ENCODE data around the gene KLHL30. TPM values are rescaled to one million over a fixed set of nuclear protein-coding genes. Genes with fewer than 3 reads are reported as not detected.

KLHL30 gene
- total and polyA plus RNA-seq, 2 experiments from 2014 or later, result 0.07 TPM; not detected in 1

- TF ChIP-seq, protein P1, sequence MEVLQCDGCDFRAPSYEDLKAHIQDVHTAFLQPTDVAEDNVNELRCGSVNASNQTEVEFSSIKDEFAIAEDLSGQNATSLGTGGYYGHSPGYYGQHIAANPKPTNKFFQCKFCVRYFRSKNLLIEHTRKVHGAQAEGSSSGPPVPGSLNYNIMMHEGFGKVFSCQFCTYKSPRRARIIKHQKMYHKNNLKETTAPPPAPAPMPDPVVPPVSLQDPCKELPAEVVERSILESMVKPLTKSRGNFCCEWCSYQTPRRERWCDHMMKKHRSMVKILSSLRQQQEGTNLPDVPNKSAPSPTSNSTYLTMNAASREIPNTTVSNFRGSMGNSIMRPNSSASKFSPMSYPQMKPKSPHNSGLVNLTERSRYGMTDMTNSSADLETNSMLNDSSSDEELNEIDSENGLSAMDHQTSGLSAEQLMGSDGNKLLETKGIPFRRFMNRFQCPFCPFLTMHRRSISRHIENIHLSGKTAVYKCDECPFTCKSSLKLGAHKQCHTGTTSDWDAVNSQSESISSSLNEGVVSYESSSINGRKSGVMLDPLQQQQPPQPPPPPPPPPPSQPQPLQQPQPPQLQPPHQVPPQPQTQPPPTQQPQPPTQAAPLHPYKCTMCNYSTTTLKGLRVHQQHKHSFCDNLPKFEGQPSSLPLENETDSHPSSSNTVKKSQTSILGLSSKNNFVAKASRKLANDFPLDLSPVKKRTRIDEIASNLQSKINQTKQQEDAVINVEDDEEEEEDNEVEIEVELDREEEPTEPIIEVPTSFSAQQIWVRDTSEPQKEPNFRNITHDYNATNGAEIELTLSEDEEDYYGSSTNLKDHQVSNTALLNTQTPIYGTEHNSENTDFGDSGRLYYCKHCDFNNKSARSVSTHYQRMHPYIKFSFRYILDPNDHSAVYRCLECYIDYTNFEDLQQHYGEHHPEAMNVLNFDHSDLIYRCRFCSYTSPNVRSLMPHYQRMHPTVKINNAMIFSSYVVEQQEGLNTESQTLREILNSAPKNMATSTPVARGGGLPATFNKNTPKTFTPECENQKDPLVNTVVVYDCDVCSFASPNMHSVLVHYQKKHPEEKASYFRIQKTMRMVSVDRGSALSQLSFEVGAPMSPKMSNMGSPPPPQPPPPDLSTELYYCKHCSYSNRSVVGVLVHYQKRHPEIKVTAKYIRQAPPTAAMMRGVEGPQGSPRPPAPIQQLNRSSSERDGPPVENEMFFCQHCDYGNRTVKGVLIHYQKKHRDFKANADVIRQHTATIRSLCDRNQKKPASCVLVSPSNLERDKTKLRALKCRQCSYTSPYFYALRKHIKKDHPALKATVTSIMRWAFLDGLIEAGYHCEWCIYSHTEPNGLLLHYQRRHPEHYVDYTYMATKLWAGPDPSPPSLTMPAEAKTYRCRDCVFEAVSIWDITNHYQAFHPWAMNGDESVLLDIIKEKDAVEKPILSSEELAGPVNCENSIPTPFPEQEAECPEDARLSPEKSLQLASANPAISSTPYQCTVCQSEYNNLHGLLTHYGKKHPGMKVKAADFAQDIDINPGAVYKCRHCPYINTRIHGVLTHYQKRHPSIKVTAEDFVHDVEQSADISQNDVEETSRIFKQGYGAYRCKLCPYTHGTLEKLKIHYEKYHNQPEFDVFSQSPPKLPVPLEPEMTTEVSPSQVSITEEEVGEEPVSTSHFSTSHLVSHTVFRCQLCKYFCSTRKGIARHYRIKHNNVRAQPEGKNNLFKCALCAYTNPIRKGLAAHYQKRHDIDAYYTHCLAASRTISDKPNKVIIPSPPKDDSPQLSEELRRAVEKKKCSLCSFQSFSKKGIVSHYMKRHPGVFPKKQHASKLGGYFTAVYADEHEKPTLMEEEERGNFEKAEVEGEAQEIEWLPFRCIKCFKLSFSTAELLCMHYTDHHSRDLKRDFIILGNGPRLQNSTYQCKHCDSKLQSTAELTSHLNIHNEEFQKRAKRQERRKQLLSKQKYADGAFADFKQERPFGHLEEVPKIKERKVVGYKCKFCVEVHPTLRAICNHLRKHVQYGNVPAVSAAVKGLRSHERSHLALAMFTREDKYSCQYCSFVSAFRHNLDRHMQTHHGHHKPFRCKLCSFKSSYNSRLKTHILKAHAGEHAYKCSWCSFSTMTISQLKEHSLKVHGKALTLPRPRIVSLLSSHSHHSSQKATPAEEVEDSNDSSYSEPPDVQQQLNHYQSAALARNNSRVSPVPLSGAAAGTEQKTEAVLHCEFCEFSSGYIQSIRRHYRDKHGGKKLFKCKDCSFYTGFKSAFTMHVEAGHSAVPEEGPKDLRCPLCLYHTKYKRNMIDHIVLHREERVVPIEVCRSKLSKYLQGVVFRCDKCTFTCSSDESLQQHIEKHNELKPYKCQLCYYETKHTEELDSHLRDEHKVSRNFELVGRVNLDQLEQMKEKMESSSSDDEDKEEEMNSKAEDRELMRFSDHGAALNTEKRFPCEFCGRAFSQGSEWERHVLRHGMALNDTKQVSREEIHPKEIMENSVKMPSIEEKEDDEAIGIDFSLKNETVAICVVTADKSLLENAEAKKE (CRISPR knock-in tag; IDR thresholded peaks at IDR 0.05), result no peak
- TF ChIP-seq ZNF331 (CRISPR knock-in tag; IDR thresholded peaks at IDR 0.05; ENCODE audit: low read depth) (no peak), JUNB (IDR thresholded peaks at IDR 0.05; ENCODE audit: unreplicated experiment) (no peak), POLR2AphosphoS5 (IDR thresholded peaks at IDR 0.05; ENCODE audit: low read depth) (no peak)
Observed at GRCh38 chr2:238145851-238146250, 7.4 kb downstream of the KLHL30 start (continued).

- Histone ChIP-seq H3K4me1 (ENCODE audit: insufficient read depth) (no peaks in the 10 kb centered on the region; the same call in 1 of the 2 replicates), H3K27ac (ENCODE audit: low read depth) (no peak overlapping the region), H3K4me3 (no peak overlapping the region), H3K4me2 (no peak overlapping the region), H3K9me2 (ENCODE audit: insufficient read depth) (no peaks in the 10 kb centered on the region), H3K79me2 (replicated peaks; ENCODE audit: insufficient read depth) (no peaks in the 10 kb centered on the region), H3K36me3 (ENCODE audit: insufficient read depth) (no peaks in the 10 kb centered on the region), H2AFZ (no peak overlapping the region), H4K20me1 (replicated peaks; ENCODE audit: insufficient read depth) (no peaks in the 10 kb centered on the region), H3K27me3 (ENCODE audit: insufficient read depth) (no peaks in the 10 kb centered on the region), H3F3A (replicated peaks; ENCODE audit: low read depth) (no peaks in the 10 kb centered on the region)
- DNase-seq (ENCODE audit: low spot score) (no peak), ATAC-seq (no peak)
- no peak overlapping the region for H3K4me3 Mint-ChIP-seq
- no peaks in the 10 kb centered on the region for H3K36me3 Mint-ChIP-seq (ENCODE audit: low read depth)
- H3K27me3 Mint-ChIP-seq (ENCODE audit: insufficient read depth, low read depth, poor library complexity), result peaks cover 4% of the 10 kb centered on the region
- H3K27ac Mint-ChIP-seq, result no peak overlapping the region
- no peaks in the 10 kb centered on the region for H3K9me3 Mint-ChIP-seq
- peaks cover 4% of the 10 kb centered on the region for H3K4me1 Mint-ChIP-seq
- TF ChIP-seq POLR2AphosphoS5 (IDR thresholded peaks at IDR 0.05; ENCODE audit: low read depth), result no peak
- no peak for TF ChIP-seq ZNF331 (CRISPR knock-in tag; IDR thresholded peaks at IDR 0.05; ENCODE audit: low read depth)
- TF ChIP-seq ETS1 (IDR thresholded peaks at IDR 0.05), result no peak
- TF ChIP-seq EZH2phosphoT487 (IDR thresholded peaks at IDR 0.05; ENCODE audit: unreplicated experiment), result no peak
- no peak for TF ChIP-seq CREB1 (CRISPR knock-in tag; IDR thresholded peaks at IDR 0.05; ENCODE audit: low read depth)
- TF ChIP-seq ZNF114 (CRISPR knock-in tag; IDR thresholded peaks at IDR 0.05), result no peak
- TF ChIP-seq STAT1 (IDR thresholded peaks at IDR 0.05; ENCODE audit: unreplicated experiment), result no peak
- TF ChIP-seq NANOG (IDR thresholded peaks at IDR 0.05; ENCODE audit: borderline replicate concordance), result no peak
Observed at GRCh38 chr2:238146884-238147544, 8.5 kb downstream of the KLHL30 start.
